Measurements from ENCODE around the gene MOB3B. TPM values are rescaled to one million over a fixed set of nuclear protein-coding genes. Genes with fewer than 3 reads are reported as not detected.
A peak's percentile ranks its signal among the peaks of the same experiment; 100 is the strongest.

The MOB3B gene
- total and polyA plus RNA-seq, 2 of the 13 experiments (the other 11 are each of a cell fraction or from before 2014, with no cell fraction given), result 0.03 to 0.09 TPM

DNA sequence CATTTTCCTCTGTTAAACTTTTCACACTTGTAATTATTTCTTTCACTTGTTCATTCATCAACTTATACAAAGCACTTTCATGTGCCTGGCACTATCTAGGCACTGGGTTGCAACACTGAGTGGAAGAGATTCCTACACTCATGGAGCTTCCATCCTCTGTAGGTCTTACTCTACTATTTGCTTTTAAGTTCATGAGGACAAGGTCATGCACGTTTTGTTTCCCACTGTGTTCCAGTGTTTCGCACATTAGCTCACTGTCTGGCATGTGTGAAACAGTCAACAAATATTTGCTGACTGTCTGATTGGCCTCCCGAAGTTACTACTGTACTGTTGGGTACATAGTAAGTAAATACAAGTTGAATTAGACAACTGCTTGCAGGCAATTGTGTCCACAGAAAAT lies 93.4 kb downstream of the MOB3B start (continued):
- TF ChIP-seq, protein P1, sequence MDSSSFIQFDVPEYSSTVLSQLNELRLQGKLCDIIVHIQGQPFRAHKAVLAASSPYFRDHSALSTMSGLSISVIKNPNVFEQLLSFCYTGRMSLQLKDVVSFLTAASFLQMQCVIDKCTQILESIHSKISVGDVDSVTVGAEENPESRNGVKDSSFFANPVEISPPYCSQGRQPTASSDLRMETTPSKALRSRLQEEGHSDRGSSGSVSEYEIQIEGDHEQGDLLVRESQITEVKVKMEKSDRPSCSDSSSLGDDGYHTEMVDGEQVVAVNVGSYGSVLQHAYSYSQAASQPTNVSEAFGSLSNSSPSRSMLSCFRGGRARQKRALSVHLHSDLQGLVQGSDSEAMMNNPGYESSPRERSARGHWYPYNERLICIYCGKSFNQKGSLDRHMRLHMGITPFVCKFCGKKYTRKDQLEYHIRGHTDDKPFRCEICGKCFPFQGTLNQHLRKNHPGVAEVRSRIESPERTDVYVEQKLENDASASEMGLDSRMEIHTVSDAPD (CRISPR knock-in tag; IDR thresholded peaks at IDR 0.05), result peak; percentile 75; the same call in 1 of the 2 replicates
- TF ChIP-seq ZNF362 (CRISPR knock-in tag; IDR thresholded peaks at IDR 0.05; ENCODE audit: borderline replicate concordance) (no peak), SMYD3 (CRISPR knock-in tag; IDR thresholded peaks at IDR 0.05) (peak; percentile 93), ZFP36L1 (CRISPR knock-in tag; IDR thresholded peaks at IDR 0.05) (peak; percentile 80; the same call in 1 of the 2 replicates), NCOA1 (CRISPR knock-in tag; IDR thresholded peaks at IDR 0.05) (no peak), ZNF232 (CRISPR knock-in tag; IDR thresholded peaks at IDR 0.05; ENCODE audit: borderline replicate concordance) (0 out of 2 replicates have a peak, but pooled peaks have one; percentile 40), ERF (CRISPR knock-in tag; IDR thresholded peaks at IDR 0.05) (peak; percentile 77; the same call in 1 of the 2 replicates), ZNF333 (CRISPR knock-in tag; IDR thresholded peaks at IDR 0.05; ENCODE audit: borderline replicate concordance) (no peak), POGZ (CRISPR knock-in tag; IDR thresholded peaks at IDR 0.05) (peak; percentile 81), ZNF703 (CRISPR knock-in tag; IDR thresholded peaks at IDR 0.05; ENCODE audit: borderline replicate concordance) (peak; percentile 78; the same call in 1 of the 2 replicates), SALL1 (CRISPR knock-in tag; IDR thresholded peaks at IDR 0.05) (peak; percentile 71; the same call in 1 of the 2 replicates), KLF6 (CRISPR knock-in tag; IDR thresholded peaks at IDR 0.05) (0 out of 2 replicates have a peak, but pooled peaks have one; percentile 60), ZSCAN21 (CRISPR knock-in tag; IDR thresholded peaks at IDR 0.05; ENCODE audit: borderline replicate concordance) (no peak), KDM6A (CRISPR knock-in tag; IDR thresholded peaks at IDR 0.05; ENCODE audit: low read depth) (0 out of 2 replicates have a peak, but pooled peaks have one; percentile 28), TARDBP (CRISPR knock-in tag; IDR thresholded peaks at IDR 0.05) (peak; percentile 95), IKZF1 (IDR thresholded peaks at IDR 0.05) (no peak), ZNF280D (CRISPR knock-in tag; IDR thresholded peaks at IDR 0.05) (0 out of 2 replicates have a peak, but pooled peaks have one; percentile 64), ZBTB42 (CRISPR knock-in tag; IDR thresholded peaks at IDR 0.05) (no peak), ZNF616 (CRISPR knock-in tag; IDR thresholded peaks at IDR 0.05; ENCODE audit: low read depth) (no peak)
- TF ChIP-seq, protein P2, sequence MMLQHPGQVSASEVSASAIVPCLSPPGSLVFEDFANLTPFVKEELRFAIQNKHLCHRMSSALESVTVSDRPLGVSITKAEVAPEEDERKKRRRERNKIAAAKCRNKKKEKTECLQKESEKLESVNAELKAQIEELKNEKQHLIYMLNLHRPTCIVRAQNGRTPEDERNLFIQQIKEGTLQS (CRISPR knock-in tag; IDR thresholded peaks at IDR 0.05), result peak; percentile 60; the same call in 1 of the 2 replicates
- TF ChIP-seq, protein P3, sequence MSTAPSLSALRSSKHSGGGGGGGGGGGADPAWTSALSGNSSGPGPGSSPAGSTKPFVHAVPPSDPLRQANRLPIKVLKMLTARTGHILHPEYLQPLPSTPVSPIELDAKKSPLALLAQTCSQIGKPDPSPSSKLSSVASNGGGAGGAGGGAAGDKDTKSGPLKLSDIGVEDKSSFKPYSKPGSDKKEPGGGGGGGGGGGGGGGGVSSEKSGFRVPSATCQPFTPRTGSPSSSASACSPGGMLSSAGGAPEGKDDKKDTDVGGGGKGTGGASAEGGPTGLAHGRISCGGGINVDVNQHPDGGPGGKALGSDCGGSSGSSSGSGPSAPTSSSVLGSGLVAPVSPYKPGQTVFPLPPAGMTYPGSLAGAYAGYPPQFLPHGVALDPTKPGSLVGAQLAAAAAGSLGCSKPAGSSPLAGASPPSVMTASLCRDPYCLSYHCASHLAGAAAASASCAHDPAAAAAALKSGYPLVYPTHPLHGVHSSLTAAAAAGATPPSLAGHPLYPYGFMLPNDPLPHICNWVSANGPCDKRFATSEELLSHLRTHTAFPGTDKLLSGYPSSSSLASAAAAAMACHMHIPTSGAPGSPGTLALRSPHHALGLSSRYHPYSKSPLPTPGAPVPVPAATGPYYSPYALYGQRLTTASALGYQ (CRISPR knock-in tag; IDR thresholded peaks at IDR 0.05), result peak; percentile 96
- TF ChIP-seq, protein P4, sequence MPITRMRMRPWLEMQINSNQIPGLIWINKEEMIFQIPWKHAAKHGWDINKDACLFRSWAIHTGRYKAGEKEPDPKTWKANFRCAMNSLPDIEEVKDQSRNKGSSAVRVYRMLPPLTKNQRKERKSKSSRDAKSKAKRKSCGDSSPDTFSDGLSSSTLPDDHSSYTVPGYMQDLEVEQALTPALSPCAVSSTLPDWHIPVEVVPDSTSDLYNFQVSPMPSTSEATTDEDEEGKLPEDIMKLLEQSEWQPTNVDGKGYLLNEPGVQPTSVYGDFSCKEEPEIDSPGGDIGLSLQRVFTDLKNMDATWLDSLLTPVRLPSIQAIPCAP (CRISPR knock-in tag; IDR thresholded peaks at IDR 0.05; ENCODE audit: low read depth), result no peak

Measured in HepG2 (cell line).